ENCODE results near the gene RBM43. TPM values are rescaled to one million over a fixed set of nuclear protein-coding genes. Genes with fewer than 3 reads are reported as not detected.

The RBM43 gene
- polyA plus RNA-seq, 1 of the 3 experiments (the other 2 are of a cell fraction) = 2.0 TPM

GRCh38 chr2:151198645-151199044 is 63.0 kb downstream of the RBM43 start:
- DNase-seq = no peak
- no peak overlapping the region for H3K9ac ChIP-seq
- peaks cover 0 to 9% of the 10 kb centered on the region in 2 experiments; a peak in 3 of 4 replicates for H3K4me1 ChIP-seq (ENCODE audit: control insufficient read depth in 1 of 2, insufficient read depth in 2 of 2, low read depth in 1 of 2, low read length in 1 of 2)
- CTCF ChIA-PET = interaction anchor here (0.9 kb wide), 1 partner anchor 15 kb away, joined by 3 read pairs; no protein-coding TSS in a partner anchor
- no peak overlapping the region for H2AFZ ChIP-seq (ENCODE audit: low read depth)
- no peaks in the 10 kb centered on the region for H3K36me3 ChIP-seq (replicated peaks in 1 of 2; ENCODE audit: control insufficient read depth in 1 of 2, insufficient read depth in 2 of 2, low read length in 1 of 2)
- no peaks in the 10 kb centered on the region for H4K20me1 ChIP-seq (ENCODE audit: insufficient read depth)
- no peaks in the 10 kb centered on the region for H3F3A ChIP-seq (replicated peaks; ENCODE audit: insufficient read depth)
- 95% methylated on average over 2 of the region's 2 CpGs for WGBS (ENCODE audit: low lambda C conversion rate)
- no peaks in the 10 kb centered on the region for H3K79me2 ChIP-seq (ENCODE audit: insufficient read depth)
- no peaks in the 10 kb centered on the region for H3K9me2 ChIP-seq
- H3K27ac ChIP-seq (ENCODE audit: low read depth in 2 of 2, low read length in 1 of 2) = no peak overlapping the region
- no peaks in the 10 kb centered on the region for H3K9me3 ChIP-seq
- POLR2A ChIA-PET = no interaction called here
- H3K4me2 ChIP-seq = no peak overlapping the region
- TF ChIP-seq, protein P1, sequence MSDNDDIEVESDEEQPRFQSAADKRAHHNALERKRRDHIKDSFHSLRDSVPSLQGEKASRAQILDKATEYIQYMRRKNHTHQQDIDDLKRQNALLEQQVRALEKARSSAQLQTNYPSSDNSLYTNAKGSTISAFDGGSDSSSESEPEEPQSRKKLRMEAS (IDR thresholded peaks at IDR 0.05; ENCODE audit: low read depth) = no peak
- TF ChIP-seq ZBTB33 (IDR thresholded peaks at IDR 0.05; ENCODE audit: borderline replicate concordance, low read depth) (no peak), EP300 (IDR thresholded peaks at IDR 0.05; ENCODE audit: borderline replicate concordance in 1 of 2, low read depth in 1 of 2, low read length in 1 of 2) (no peak), ELF1 (IDR thresholded peaks at IDR 0.05) (no peak), RXRA (IDR thresholded peaks at IDR 0.05; ENCODE audit: borderline replicate concordance, low read depth) (no peak), USF2 (IDR thresholded peaks at IDR 0.05; ENCODE audit: borderline replicate concordance, low read depth, low read length) (no peak), RCOR1 (IDR thresholded peaks at IDR 0.05; ENCODE audit: low read length) (no peak), TCF12 (IDR thresholded peaks at IDR 0.05) (no peak), CHD2 (IDR thresholded peaks at IDR 0.05; ENCODE audit: low read length, partially characterized antibody) (no peak), MEF2A (IDR thresholded peaks at IDR 0.05; ENCODE audit: borderline replicate concordance, low read depth) (no peak), GABPA (IDR thresholded peaks at IDR 0.05; ENCODE audit: low read depth) (no peak), NFIC (IDR thresholded peaks at IDR 0.05; ENCODE audit: borderline replicate concordance) (no peak), MXI1 (IDR thresholded peaks at IDR 0.05; ENCODE audit: low read depth, low read length) (no peak), SIN3A (IDR thresholded peaks at IDR 0.05; ENCODE audit: borderline replicate concordance, low read depth, low read length) (no peak), YY1 (IDR thresholded peaks at IDR 0.05; ENCODE audit: low read depth) (no peak)
- TF ChIP-seq, protein P2, sequence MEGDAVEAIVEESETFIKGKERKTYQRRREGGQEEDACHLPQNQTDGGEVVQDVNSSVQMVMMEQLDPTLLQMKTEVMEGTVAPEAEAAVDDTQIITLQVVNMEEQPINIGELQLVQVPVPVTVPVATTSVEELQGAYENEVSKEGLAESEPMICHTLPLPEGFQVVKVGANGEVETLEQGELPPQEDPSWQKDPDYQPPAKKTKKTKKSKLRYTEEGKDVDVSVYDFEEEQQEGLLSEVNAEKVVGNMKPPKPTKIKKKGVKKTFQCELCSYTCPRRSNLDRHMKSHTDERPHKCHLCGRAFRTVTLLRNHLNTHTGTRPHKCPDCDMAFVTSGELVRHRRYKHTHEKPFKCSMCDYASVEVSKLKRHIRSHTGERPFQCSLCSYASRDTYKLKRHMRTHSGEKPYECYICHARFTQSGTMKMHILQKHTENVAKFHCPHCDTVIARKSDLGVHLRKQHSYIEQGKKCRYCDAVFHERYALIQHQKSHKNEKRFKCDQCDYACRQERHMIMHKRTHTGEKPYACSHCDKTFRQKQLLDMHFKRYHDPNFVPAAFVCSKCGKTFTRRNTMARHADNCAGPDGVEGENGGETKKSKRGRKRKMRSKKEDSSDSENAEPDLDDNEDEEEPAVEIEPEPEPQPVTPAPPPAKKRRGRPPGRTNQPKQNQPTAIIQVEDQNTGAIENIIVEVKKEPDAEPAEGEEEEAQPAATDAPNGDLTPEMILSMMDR (IDR thresholded peaks at IDR 0.05) = no peak
- TF ChIP-seq, protein P3, sequence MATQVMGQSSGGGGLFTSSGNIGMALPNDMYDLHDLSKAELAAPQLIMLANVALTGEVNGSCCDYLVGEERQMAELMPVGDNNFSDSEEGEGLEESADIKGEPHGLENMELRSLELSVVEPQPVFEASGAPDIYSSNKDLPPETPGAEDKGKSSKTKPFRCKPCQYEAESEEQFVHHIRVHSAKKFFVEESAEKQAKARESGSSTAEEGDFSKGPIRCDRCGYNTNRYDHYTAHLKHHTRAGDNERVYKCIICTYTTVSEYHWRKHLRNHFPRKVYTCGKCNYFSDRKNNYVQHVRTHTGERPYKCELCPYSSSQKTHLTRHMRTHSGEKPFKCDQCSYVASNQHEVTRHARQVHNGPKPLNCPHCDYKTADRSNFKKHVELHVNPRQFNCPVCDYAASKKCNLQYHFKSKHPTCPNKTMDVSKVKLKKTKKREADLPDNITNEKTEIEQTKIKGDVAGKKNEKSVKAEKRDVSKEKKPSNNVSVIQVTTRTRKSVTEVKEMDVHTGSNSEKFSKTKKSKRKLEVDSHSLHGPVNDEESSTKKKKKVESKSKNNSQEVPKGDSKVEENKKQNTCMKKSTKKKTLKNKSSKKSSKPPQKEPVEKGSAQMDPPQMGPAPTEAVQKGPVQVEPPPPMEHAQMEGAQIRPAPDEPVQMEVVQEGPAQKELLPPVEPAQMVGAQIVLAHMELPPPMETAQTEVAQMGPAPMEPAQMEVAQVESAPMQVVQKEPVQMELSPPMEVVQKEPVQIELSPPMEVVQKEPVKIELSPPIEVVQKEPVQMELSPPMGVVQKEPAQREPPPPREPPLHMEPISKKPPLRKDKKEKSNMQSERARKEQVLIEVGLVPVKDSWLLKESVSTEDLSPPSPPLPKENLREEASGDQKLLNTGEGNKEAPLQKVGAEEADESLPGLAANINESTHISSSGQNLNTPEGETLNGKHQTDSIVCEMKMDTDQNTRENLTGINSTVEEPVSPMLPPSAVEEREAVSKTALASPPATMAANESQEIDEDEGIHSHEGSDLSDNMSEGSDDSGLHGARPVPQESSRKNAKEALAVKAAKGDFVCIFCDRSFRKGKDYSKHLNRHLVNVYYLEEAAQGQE (IDR thresholded peaks at IDR 0.05; ENCODE audit: low read depth, low read length) = no peak
- TF ChIP-seq, protein P4, sequence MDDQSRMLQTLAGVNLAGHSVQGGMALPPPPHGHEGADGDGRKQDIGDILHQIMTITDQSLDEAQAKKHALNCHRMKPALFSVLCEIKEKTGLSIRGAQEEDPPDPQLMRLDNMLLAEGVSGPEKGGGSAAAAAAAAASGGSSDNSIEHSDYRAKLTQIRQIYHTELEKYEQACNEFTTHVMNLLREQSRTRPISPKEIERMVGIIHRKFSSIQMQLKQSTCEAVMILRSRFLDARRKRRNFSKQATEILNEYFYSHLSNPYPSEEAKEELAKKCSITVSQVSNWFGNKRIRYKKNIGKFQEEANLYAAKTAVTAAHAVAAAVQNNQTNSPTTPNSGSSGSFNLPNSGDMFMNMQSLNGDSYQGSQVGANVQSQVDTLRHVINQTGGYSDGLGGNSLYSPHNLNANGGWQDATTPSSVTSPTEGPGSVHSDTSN (IDR thresholded peaks at IDR 0.05) = no peak
- H3K27me3 ChIP-seq (ENCODE audit: insufficient read depth) = no peaks in the 10 kb centered on the region
- H3K4me3 ChIP-seq (ENCODE audit: low read depth in 2 of 2, low read length in 1 of 2) = no peak overlapping the region
